A549 (cell line): Measurements from ENCODE around the gene TAOK3. TPM values are rescaled to one million over a fixed set of nuclear protein-coding genes. Genes with fewer than 3 reads are reported as not detected.

Experiments used
- ATAC-seq, 2 experiments: fragments of 200-7000 bp in 1 of 2; fragments of >200 bp in 1 of 2; cut with Nextera tagmentation in 1 of 2; cut with Tn5 transposase in 1 of 2; 3 replicates each; pipeline versions ENCODE4 v1.8.0 to v1.9.1; 2018 to 2020; ENCODE audit warnings: mild to moderate bottlenecking in 1 of 2, moderate library complexity in 1 of 2
- CTCF ChIA-PET: fragments of 300-600 bp; sonication (Branson Sonifier 250); formaldehyde crosslinking; extraction: SDS; loops from one replicate; lab custom pipeline; 2021; ENCODE audit warnings: antibody characterized with exemption, inconsistent platforms; lab: Yijun Ruan, JAX
- POLR2A ChIA-PET: fragments of 350-600 bp; formaldehyde crosslinking; extraction: SDS; loops from one replicate; lab custom pipeline; 2021; ENCODE audit warnings: antibody characterized with exemption, inconsistent platforms; lab: Yijun Ruan, JAX
- DNase-seq, 2 experiments: peaks; one replicate each; pipeline versions ENCODE4 v3.0.0 to v3.0.0-alpha.2; 2011 to 2016; ENCODE audit warnings: low read depth in 1 of 2, low spot score in 1 of 2
- FAIRE-seq: peaks from 2 replicates; lab custom pipeline; 2011; peaks lifted over from hg19 to GRCh38; lab: Jason Lieb, UNC
- H3K27ac ChIP-seq, 2 experiments: fragments of >200 bp; sonication (Bioruptor Twin); formaldehyde crosslinking; 3 replicates each; pipeline ENCODE4 v1.5.1; 2016 to 2017
- H3K4me1 ChIP-seq: fragments of >200 bp; sonication (Bioruptor Twin); formaldehyde crosslinking; 3 replicates; pipeline ENCODE4 v1.6.1; 2016
- H3K4me2 ChIP-seq: fragments of >200 bp; sonication (Bioruptor Twin); formaldehyde crosslinking; 3 replicates; pipeline ENCODE4 v1.6.1; 2016
- H3K4me3 ChIP-seq: fragments of >200 bp; sonication (Bioruptor Twin); formaldehyde crosslinking; 3 replicates; pipeline ENCODE4 v1.5.1; 2016
- H3K9me3 ChIP-seq: fragments of >200 bp; sonication (Bioruptor Twin); formaldehyde crosslinking; 3 replicates; pipeline ENCODE4 v1.6.1; 2016
- BHLHE40 ChIP-seq: IDR thresholded peaks from 2 replicates; pipeline ENCODE4 v1.6.1; 2012; ENCODE audit warnings: low read depth, low read length, inconsistent platforms
- CBX2 ChIP-seq: fragments of 200-600 bp; sonication (generic); IDR thresholded peaks from 2 replicates; pipeline ENCODE4 v1.6.1; 2016; ENCODE audit warnings: low read depth, mild to moderate bottlenecking, borderline replicate concordance
- CHD4 ChIP-seq: fragments of 200-600 bp; sonication (generic); IDR thresholded peaks from 2 replicates; pipeline ENCODE4 v1.6.1; 2016; ENCODE audit warnings: antibody characterized with exemption, mild to moderate bottlenecking, borderline replicate concordance
- CTCF ChIP-seq: fragments of >200 bp; sonication (Bioruptor Twin); formaldehyde crosslinking; IDR thresholded peaks from 3 replicates; pipeline ENCODE4 v1.5.1; 2016
- EHMT2 ChIP-seq: fragments of 200-600 bp; sonication (generic); IDR thresholded peaks from 2 replicates; pipeline ENCODE4 v1.6.1; 2016; ENCODE audit warnings: antibody characterized with exemption, low read depth, mild to moderate bottlenecking, moderate library complexity
- FOSB ChIP-seq: fragments of 250-450 bp; sonication (Bioruptor Pico); IDR thresholded peaks from 2 replicates; pipeline ENCODE4 v1.5.0; 2020; ENCODE audit warnings: mild to moderate bottlenecking, moderate library complexity
- GATA3 ChIP-seq: IDR thresholded peaks from 2 replicates; pipeline ENCODE4 v1.6.1; 2012; ENCODE audit warnings: borderline replicate concordance
- HDAC2 ChIP-seq: fragments of 200-600 bp; sonication (generic); IDR thresholded peaks from 2 replicates; pipeline ENCODE4 v1.6.1; 2016
- HES2 ChIP-seq: fragments of >200 bp; sonication (Bioruptor Twin); formaldehyde crosslinking; IDR thresholded peaks from 2 replicates; pipeline ENCODE4 v1.6.1; 2016
- JUN ChIP-seq, 2 experiments: fragments of >200 bp; sonication (Bioruptor Twin); formaldehyde crosslinking; IDR thresholded peaks; 2 replicates in 1 of 2; 3 replicates in 1 of 2; pipeline ENCODE4 v1.6.1; 2016 to 2017
- KDM1A ChIP-seq: fragments of 200-600 bp; sonication (generic); IDR thresholded peaks from 2 replicates; pipeline ENCODE4 v1.6.1; 2016; ENCODE audit warnings: low read depth, mild to moderate bottlenecking
- MAFK ChIP-seq: fragments of 450-650 bp; IDR thresholded peaks from 2 replicates; pipeline ENCODE4 v1.6.1; 2014; ENCODE audit not compliant: partially characterized antibody
- MAX ChIP-seq: IDR thresholded peaks from 2 replicates; pipeline ENCODE4 v1.6.1; 2012
- MAZ ChIP-seq: fragments of 150-350 bp; IDR thresholded peaks from 2 replicates; pipeline ENCODE4 v1.6.1; 2014; ENCODE audit warnings: antibody characterized with exemption, low read depth, low read length, borderline replicate concordance
- MYC ChIP-seq: IDR thresholded peaks from 2 replicates; pipeline ENCODE4 v1.6.1; 2012; ENCODE audit warnings: mild to moderate bottlenecking, inconsistent platforms, low read length, improper control_type of control experiment, borderline replicate concordance
- PBX3 ChIP-seq: IDR thresholded peaks from 2 replicates; pipeline ENCODE4 v1.6.1; 2012
- POLR2AphosphoS2 ChIP-seq: conservative IDR thresholded peaks from 2 replicates; pipeline ENCODE4 v1.6.1; 2012; ENCODE audit warnings: low read length, improper control_type of control experiment, inconsistent platforms
- ZFP36 ChIP-seq: fragments of 450-650 bp; IDR thresholded peaks from 2 replicates; pipeline ENCODE4 v1.6.1; 2014; ENCODE audit warnings: borderline replicate concordance; ENCODE audit not compliant: partially characterized antibody
- WGBS: methylation state at CpG from one replicate; pipeline ENCODE4 v1.1.6; 2017; ENCODE audit errors: missing lambda C conversion rate; 5-methylcytosine and 5-hydroxymethylcytosine counted together
- polyA plus RNA-seq, 4 experiments: library from polyadenylated mRNA; depleted of rRNA in 3 of 4; stranded (reverse); fragments of >200 nt; fragmentation: RNase III in 1 of 4; extraction: RNeasy Plus Mini Kit Qiagen cat#74134 plus additional on column Dnase treatment in 1 of 4; gene quantifications; 2 replicates in 3 of 4; 3 replicates in 1 of 4; pipeline ENCODE4 v1.2.3, GENCODE V29; 2011 to 2017
- TF ChIP-seq, protein P1 (sequence below): fragments of 250-450 bp; sonication (Bioruptor Pico); IDR thresholded peaks from 2 replicates; pipeline ENCODE4 v1.5.0; 2020; ENCODE audit warnings: low read depth, mild to moderate bottlenecking, moderate library complexity

The TAOK3 gene
- polyA plus RNA-seq, 2 of the 4 experiments (the other 2 are of a cell fraction): 13.1 to 27.6 TPM

- 96% methylated on average over 5 of the region's 5 CpGs for WGBS
- no peak for TF ChIP-seq CBX2
- TF ChIP-seq PBX3: no peak
- TF ChIP-seq MAFK: no peak
- TF ChIP-seq MAX: no peak
- no peak for TF ChIP-seq MAZ
- no peak for TF ChIP-seq EHMT2
- TF ChIP-seq FOSB (CRISPR knock-in tag): no peak
- TF ChIP-seq GATA3: no peak
- TF ChIP-seq HES2: no peak
- no peak for TF ChIP-seq BHLHE40
- no peak for TF ChIP-seq CTCF
- no peak for TF ChIP-seq CHD4
- TF ChIP-seq MYC: no peak
- TF ChIP-seq, protein P1, sequence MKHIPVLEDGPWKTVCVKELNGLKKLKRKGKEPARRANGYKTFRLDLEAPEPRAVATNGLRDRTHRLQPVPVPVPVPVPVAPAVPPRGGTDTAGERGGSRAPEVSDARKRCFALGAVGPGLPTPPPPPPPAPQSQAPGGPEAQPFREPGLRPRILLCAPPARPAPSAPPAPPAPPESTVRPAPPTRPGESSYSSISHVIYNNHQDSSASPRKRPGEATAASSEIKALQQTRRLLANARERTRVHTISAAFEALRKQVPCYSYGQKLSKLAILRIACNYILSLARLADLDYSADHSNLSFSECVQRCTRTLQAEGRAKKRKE (CRISPR knock-in tag): no peak
- TF ChIP-seq POLR2AphosphoS2: no peak
- TF ChIP-seq JUN (IDR thresholded peaks at IDR 0.05): no peak
- no peak for TF ChIP-seq ZFP36
- TF ChIP-seq, all 56 proteins: peak for 0
- no peak overlapping the region for H3K4me3 ChIP-seq
Measured at GRCh38 chr12:118148287-118148686, 224.4 kb downstream of the TAOK3 start.

DNA sequence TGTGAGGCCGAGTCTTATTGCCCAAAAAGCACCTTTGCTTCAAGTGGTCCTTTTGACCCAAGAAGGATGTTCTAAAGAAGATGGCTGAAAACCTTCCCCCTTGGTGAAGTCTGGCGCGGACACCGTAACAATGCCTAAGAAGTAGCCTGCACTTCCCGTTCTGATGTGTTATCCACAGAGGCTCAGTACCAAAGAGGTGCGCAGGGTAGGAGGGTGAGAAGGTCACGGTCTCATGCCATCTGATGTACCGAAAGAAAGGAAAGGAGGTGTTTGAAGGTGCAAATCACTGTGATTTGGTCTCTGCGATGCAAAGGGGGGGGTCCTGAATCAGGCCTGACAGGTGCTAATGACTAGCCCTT, 226.9 kb downstream of the TAOK3 start:
- no peak for DNase-seq
- no peak for FAIRE-seq
- Histone ChIP-seq H3K4me3 (no peak overlapping the region), H3K9me3 (no peaks in the 10 kb centered on the region), H3K4me2 (no peak overlapping the region), H3K27ac (no peak overlapping the region), H3K4me1 (no peaks in the 10 kb centered on the region)
- POLR2A ChIA-PET: no interaction called here
- 93% methylated on average over 9 of the region's 9 CpGs for WGBS
- ATAC-seq: no peak
- TF ChIP-seq PBX3: no peak
- TF ChIP-seq HDAC2: no peak
- TF ChIP-seq KDM1A: no peak
- CTCF ChIA-PET: no interaction called here

More at GRCh38 chr12:118148287-118148686, 224.4 kb downstream of the TAOK3 start:
- Histone ChIP-seq H3K4me2 (no peak overlapping the region), H3K9me3 (no peaks in the 10 kb centered on the region), H3K4me1 (no peaks in the 10 kb centered on the region), H3K27ac (no peak overlapping the region)
- DNase-seq (no peak), ATAC-seq (no peak), FAIRE-seq (no peak)
- CTCF ChIA-PET: interaction anchor here (1.0 to 1.2 kb wide), 2 partner anchors 8 to 21 kb away, joined by 3 read pairs; no protein-coding TSS in a partner anchor
- POLR2A ChIA-PET: interaction anchor here (1.8 kb wide), 1 partner anchor 13 kb away, joined by 5 read pairs; the partner anchor contains the start of gene PEBP1
